ENCODE data around the gene LARP1B. TPM values are rescaled to one million over a fixed set of nuclear protein-coding genes. Genes with fewer than 3 reads are reported as not detected.

LARP1B gene
- total RNA-seq, 1 experiment from 2014 or later, result 42.9 TPM

GRCh38 chr4:128153800-128154199 lies 92.7 kb downstream of the LARP1B start:
- Histone ChIP-seq H2AFZ (ENCODE audit: low read length) (no peak overlapping the region), H3T11ph (ENCODE audit: low read length) (no peak overlapping the region), H3K9me3 (ENCODE audit: control insufficient read depth, low read depth, low read length) (no peaks in the 10 kb centered on the region), H3K18ac (ENCODE audit: insufficient read length, low read depth, low read length) (no peak overlapping the region), H3K27me3 (ENCODE audit: insufficient read depth, low read length) (no peaks in the 10 kb centered on the region), H3K79me1 (ENCODE audit: insufficient read depth, low read depth, low read length, poor library complexity, severe bottlenecking) (no peaks in the 10 kb centered on the region), H2BK20ac (ENCODE audit: low read depth, low read length, poor library complexity, severe bottlenecking) (no peak overlapping the region), H3K56ac (ENCODE audit: insufficient read length, low read depth, low read length) (no peak overlapping the region), H3K9ac (ENCODE audit: extremely low read depth, insufficient read length, low read length) (no peak overlapping the region), H2BK15ac (ENCODE audit: low read depth, low read length) (no peak overlapping the region), H3K4me1 (ENCODE audit: insufficient read depth, low read length) (no peaks in the 10 kb centered on the region), H4K91ac (ENCODE audit: insufficient read length, low read depth, low read length) (no peak overlapping the region), H2BK5ac (ENCODE audit: insufficient read length, low read length) (no peak overlapping the region), H3K14ac (ENCODE audit: insufficient read depth, low read length) (no peak overlapping the region), H3K23me2 (ENCODE audit: insufficient read length, low read depth, low read length, poor library complexity, severe bottlenecking) (no peaks in the 10 kb centered on the region), H4K20me1 (ENCODE audit: control insufficient read depth, insufficient read depth, insufficient read length) (no peaks in the 10 kb centered on the region), H3K23ac (ENCODE audit: insufficient read length, low read depth, low read length) (no peak overlapping the region), H2BK12ac (ENCODE audit: insufficient read length, low read depth, low read length) (no peak overlapping the region), H3K4me2 (ENCODE audit: insufficient read depth, insufficient read length, low read length) (no peak overlapping the region), H3K27ac (ENCODE audit: insufficient read length, low read depth, low read length) (no peak overlapping the region), H2AK5ac (ENCODE audit: insufficient read length, low read length) (no peak overlapping the region), H3K79me2 (ENCODE audit: insufficient read depth, low read length) (no peaks in the 10 kb centered on the region), H3K4ac (ENCODE audit: low read depth, low read length) (no peak overlapping the region), H4K5ac (ENCODE audit: insufficient read length, low read depth, low read length) (no peak overlapping the region), H4K8ac (replicated peaks; ENCODE audit: insufficient read length, low read depth, low read length) (no peak overlapping the region), H2BK120ac (ENCODE audit: low read depth, low read length, poor library complexity, severe bottlenecking) (no peak overlapping the region)
- Mint-ChIP-seq H3K27me3 (ENCODE audit: low read depth) (no peaks in the 10 kb centered on the region), H3K36me3 (ENCODE audit: insufficient read depth in 1 of 3, low read depth in 3 of 3) (peaks cover 15 to 26% (median 20%) of the 10 kb centered on the region in 3 experiments), H3K27ac (no peak overlapping the region), H3K4me3 (no peak overlapping the region), H3K9me3 (peaks cover 3 to 4% of the 10 kb centered on the region in 2 experiments; a peak in 3 of 5 replicates), H3K4me1 (no peaks in the 10 kb centered on the region)
- TF ChIP-seq CTCF (conservative IDR thresholded peaks at IDR 0.05), result no peak
- WGBS (ENCODE audit: extremely low coverage, insufficient read length, low lambda C conversion rate), result no CpG with 5 or more reads among the region's 2 CpGs
- no peak for DNase-seq

Data from H9 (cell line).